Measurements from ENCODE around the gene SAP25.

DNA sequence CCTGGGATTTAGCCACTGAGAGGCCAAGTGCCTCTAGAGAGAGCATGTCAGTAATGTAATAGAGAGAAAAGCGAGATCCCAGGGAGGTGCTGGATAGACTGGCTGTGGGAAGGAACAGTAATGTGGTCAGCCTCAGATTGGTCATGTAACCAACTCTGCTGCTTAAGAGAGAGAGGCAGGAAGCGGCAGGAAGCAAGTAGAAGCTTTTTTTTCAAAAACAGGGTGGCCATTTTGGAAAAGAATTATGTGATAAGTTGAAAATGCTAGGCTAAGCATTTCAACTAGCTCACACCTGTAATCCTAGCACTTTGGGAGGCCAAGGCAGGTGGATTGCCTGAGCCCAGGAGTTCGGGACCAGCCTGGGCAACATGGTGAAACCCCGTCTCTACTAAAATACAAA is 24.7 kb upstream of the SAP25 start:
- TF ChIP-seq, protein P1, sequence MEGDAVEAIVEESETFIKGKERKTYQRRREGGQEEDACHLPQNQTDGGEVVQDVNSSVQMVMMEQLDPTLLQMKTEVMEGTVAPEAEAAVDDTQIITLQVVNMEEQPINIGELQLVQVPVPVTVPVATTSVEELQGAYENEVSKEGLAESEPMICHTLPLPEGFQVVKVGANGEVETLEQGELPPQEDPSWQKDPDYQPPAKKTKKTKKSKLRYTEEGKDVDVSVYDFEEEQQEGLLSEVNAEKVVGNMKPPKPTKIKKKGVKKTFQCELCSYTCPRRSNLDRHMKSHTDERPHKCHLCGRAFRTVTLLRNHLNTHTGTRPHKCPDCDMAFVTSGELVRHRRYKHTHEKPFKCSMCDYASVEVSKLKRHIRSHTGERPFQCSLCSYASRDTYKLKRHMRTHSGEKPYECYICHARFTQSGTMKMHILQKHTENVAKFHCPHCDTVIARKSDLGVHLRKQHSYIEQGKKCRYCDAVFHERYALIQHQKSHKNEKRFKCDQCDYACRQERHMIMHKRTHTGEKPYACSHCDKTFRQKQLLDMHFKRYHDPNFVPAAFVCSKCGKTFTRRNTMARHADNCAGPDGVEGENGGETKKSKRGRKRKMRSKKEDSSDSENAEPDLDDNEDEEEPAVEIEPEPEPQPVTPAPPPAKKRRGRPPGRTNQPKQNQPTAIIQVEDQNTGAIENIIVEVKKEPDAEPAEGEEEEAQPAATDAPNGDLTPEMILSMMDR (IDR thresholded peaks at IDR 0.05): no peak
- no peak for TF ChIP-seq POLR2AphosphoS5 (IDR thresholded peaks at IDR 0.05)

Data from prostate gland (tissue), 2 donors.